RPMI7951 (cell line): ENCODE data around the gene RPP40. TPM values are rescaled to one million over a fixed set of nuclear protein-coding genes. Genes with fewer than 3 reads are reported as not detected.

Experiments
- total RNA-seq: library from RNA; depleted of rRNA; stranded (reverse); fragments of >200 nt; shearing (Covaris generic); gene quantifications from 2 replicates; pipeline ENCODE4 v1.2.3, GENCODE V29; 2014; rRNA removed

The RPP40 gene
- total RNA-seq, 1 experiment from 2014 or later, result 45.5 TPM

Other genes starting within 250 kb of the RPP40 start
- gene CDYL, start 227.6 kb downstream of the RPP40 start, total RNA-seq, result 16.8 and 23.2 TPM in 2 replicates
- 0.60 and 2.0 TPM in 2 replicates for gene PPP1R3G, start 81.3 kb upstream of the RPP40 start, total RNA-seq